Mononuclear cell (primary cell): Measurements from ENCODE around the gene CEP135. TPM values are rescaled to one million over a fixed set of nuclear protein-coding genes. Genes with fewer than 3 reads are reported as not detected.
"Not testable (repeated sequence)": the region's sequence is repeated elsewhere in the genome, so short reads cannot be mapped to it uniquely, and the experiment has no call there.

Source experiments
- H3K27me3 ChIP-seq: 2 replicates; pipeline ENCODE4 v1.6.0; 2011; ENCODE audit warnings: low read length, control low read depth; ENCODE audit not compliant: insufficient read depth
- H3K4me1 ChIP-seq: 2 replicates; pipeline ENCODE4 v1.5.1; 2011; ENCODE audit warnings: mild to moderate bottlenecking, low read length, control low read depth; ENCODE audit not compliant: insufficient read depth
- H3K4me3 ChIP-seq: 2 replicates; pipeline ENCODE4 v1.5.1; 2011; ENCODE audit warnings: mild to moderate bottlenecking, low read length, moderate library complexity
- H3K9me3 ChIP-seq: 2 replicates; pipeline ENCODE4 v1.5.1; 2011; ENCODE audit warnings: low read depth, mild to moderate bottlenecking, control low read depth, low read length
- total RNA-seq: library from RNA; depleted of rRNA; stranded (reverse); fragments of >200 nt; gene quantifications from one replicate; pipeline ENCODE4 v1.2.3, GENCODE V29; 2012

CEP135 gene
- total RNA-seq, 1 donor = 32.0 TPM

DNA sequence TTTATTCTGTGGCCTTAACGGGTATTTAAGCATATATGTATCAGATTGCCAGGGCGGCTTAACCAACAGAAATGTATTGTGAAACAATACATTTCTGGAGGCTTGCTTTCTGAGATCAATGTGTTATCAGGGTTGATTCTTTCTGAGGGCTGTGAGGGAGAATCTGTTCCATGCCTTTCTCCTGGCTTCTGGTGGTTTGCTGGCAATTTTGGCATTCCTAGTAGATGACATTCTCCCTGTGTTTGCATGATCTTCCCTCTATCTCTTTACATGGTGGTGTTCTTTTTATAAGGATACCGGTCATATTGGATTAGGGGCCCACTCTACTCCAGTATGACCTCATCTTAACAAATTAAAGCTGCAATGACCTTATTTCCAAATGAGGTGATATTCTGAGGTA, 16.9 kb upstream of the CEP135 start:
- peaks cover under 1% of the 10 kb centered on the region for H3K9me3 ChIP-seq
- no peaks in the 10 kb centered on the region for H3K4me1 ChIP-seq
- no peak overlapping the region for H3K4me3 ChIP-seq
- no peaks in the 10 kb centered on the region for H3K27me3 ChIP-seq

DNA sequence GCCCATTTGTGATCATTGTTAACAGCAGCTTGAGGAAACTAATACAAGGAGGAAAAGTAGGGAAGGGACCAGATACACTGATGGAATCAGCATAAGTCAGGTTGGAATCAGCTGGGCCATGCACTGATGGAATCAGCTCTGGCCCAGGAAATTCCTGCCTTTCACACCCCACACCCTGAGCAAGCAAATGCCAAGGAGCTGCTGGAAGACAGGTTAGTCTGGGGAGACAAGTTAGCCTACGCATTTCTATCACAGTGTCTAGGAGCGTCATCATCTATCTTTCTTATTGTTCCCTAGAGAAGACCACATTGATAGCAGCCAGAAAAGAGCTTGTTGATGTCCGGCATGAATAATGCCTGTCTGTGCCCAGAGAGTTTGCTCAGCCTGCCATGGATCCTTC, 16.2 kb upstream of the CEP135 start:
- Histone ChIP-seq H3K4me3 (no peak overlapping the region), H3K27me3 (no peaks in the 10 kb centered on the region), H3K9me3 (peaks cover 8% of the 10 kb centered on the region), H3K4me1 (no peaks in the 10 kb centered on the region)

DNA sequence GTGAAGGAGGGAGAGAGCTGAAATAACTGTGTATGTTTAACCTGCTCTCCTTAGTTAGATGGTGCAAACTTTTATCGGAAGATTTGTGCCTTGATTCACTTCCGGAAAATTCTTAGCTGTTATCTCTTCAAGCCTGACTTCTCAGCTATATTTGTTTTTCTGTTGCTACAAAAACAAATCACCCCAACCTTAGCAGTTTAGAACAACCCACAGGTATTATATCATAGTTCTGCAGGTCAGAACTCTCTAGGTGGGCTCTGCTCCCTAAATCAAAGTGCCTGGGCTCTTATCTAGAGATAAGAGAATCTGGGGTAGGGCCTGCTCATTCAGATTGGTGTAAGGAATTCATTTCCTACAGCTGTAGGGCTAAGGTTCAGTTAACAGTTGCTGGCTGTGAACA, 15.1 kb upstream of the CEP135 start:
- Histone ChIP-seq H3K27me3 (no peaks in the 10 kb centered on the region), H3K9me3 (peaks cover 13% of the 10 kb centered on the region), H3K4me3 (no peak overlapping the region), H3K4me1 (no peaks in the 10 kb centered on the region)

DNA sequence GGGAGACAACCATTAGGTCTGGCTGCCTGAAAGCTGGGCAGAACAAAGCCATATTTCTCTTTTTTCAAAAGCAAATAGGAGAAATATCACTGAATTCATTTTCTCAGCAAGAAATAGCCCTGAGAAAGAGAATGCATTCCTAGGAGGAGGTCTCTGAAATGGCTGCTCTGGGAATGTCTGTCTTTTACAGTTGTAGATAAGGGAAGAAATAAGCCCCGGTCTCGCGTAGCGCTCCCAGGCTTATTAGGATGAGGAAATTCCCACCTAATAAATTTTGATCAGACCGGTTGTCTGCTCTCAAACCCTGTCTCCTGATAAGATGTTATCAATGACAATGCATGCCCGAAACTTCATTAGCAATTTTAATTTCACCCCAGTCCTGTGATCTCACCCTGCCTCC, 12.8 kb upstream of the CEP135 start:
- not testable (repeated sequence) for H3K27me3 ChIP-seq, H3K4me3 ChIP-seq, H3K4me1 ChIP-seq
- H3K9me3 ChIP-seq = peaks cover 13% of the 10 kb centered on the region

DNA sequence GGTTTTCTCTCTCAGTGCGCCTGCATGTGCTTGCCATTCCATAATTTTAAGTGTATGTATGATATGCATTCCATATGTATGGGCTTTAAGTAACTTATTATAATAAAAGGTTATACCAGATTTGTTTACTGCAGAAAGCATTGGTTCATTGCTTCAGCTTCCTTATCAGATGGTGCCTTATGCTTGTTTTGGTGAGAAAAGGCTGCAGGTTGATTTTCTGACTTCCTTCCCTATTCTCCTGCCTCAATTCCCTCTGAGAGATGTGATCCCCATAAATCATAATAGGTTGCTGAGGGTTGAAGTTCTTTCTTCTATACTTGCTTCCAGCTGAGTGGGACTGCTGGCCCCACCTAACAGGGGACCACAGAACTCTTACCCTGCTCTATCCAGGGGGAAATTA, 10.3 kb upstream of the CEP135 start:
- peaks cover 13% of the 10 kb centered on the region for H3K9me3 ChIP-seq
- no peaks in the 10 kb centered on the region for H3K27me3 ChIP-seq
- H3K4me1 ChIP-seq = no peaks in the 10 kb centered on the region
- H3K4me3 ChIP-seq = no peak overlapping the region

DNA sequence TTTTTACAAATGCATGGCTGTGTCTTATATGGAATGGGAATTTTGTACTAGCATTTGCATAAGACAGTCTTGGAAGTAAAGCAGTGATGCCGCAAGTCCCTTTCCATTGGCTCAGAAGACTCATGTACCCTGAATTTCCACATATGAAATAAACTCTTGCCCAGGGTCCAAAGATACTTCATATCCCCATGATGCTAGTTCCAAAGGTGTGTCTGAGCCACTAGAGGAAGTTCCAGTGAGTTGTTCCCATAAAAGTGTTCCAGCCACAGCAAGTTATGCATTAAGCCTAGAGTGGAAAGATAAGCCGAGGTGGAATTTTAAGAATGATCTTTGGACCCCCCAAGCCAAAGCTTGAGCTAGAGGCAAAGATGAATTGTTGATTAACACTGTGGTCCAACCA, 9.3 kb upstream of the CEP135 start:
- no peaks in the 10 kb centered on the region for H3K4me1 ChIP-seq
- no peaks in the 10 kb centered on the region for H3K27me3 ChIP-seq
- H3K9me3 ChIP-seq = peaks cover 13% of the 10 kb centered on the region
- H3K4me3 ChIP-seq = no peak overlapping the region

DNA sequence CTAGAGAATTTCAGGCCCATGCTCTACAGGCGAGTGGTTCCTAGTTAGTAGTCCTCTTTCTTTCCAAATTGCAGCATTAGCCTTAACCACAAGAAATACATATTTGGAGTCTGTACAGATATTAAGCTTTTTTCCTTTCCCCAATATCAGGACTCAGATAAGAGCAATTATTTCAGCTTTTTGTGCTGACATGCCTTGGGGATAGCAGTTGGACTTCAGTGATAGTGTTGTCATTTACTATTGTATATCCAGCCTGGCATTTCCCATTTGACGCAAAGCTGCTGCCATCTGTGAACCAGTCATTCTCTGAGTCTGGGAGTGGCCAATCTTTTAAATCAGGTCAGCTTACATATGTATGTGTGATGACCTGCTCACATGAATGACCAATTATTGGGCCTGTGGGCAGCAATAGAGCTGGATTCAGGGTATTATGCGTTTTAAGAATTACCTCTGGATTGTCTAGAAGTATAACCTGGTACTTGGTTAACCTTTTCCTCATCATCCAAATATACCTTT, 6.8 kb upstream of the CEP135 start:
- Histone ChIP-seq H3K9me3 (peaks cover 11% of the 10 kb centered on the region), H3K4me3 (no peak overlapping the region), H3K27me3 (no peaks in the 10 kb centered on the region), H3K4me1 (peaks cover 8% of the 10 kb centered on the region)

DNA sequence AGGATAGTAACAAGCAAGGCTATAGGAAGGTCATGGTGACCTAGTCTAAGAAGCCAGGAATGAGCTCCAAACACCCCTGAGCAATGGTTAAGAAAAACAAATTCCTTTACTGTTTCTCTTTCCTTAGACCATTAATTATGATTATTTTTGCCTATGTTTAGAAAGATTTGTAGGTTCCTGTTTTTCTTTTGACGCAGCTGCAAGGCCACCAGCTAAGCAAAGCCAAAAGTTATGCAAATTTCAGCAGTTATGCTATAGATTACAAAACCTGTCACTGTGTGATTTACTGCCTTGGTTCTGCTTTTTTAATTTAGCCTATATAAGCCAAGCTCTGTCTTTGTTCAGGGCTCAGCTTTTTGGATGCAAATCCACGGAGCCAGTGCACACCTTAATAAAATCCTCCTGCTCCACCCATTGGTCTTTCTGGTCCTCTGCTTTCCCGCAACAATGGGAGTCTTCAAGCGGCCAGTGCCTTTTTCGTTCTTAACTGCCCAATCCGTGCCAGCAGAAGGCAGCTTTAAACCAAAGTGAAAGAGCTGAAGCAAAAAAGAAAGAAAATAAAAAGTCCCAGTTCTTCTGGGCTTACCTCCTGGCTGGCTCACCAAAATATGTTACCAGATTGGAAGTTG, 1.4 kb upstream of the CEP135 start:
- peak overlapping the region; percentile 78 for H3K4me3 ChIP-seq
- peaks cover 37% of the 10 kb centered on the region for H3K4me1 ChIP-seq
- H3K27me3 ChIP-seq = no peaks in the 10 kb centered on the region
- H3K9me3 ChIP-seq = no peaks in the 10 kb centered on the region

DNA sequence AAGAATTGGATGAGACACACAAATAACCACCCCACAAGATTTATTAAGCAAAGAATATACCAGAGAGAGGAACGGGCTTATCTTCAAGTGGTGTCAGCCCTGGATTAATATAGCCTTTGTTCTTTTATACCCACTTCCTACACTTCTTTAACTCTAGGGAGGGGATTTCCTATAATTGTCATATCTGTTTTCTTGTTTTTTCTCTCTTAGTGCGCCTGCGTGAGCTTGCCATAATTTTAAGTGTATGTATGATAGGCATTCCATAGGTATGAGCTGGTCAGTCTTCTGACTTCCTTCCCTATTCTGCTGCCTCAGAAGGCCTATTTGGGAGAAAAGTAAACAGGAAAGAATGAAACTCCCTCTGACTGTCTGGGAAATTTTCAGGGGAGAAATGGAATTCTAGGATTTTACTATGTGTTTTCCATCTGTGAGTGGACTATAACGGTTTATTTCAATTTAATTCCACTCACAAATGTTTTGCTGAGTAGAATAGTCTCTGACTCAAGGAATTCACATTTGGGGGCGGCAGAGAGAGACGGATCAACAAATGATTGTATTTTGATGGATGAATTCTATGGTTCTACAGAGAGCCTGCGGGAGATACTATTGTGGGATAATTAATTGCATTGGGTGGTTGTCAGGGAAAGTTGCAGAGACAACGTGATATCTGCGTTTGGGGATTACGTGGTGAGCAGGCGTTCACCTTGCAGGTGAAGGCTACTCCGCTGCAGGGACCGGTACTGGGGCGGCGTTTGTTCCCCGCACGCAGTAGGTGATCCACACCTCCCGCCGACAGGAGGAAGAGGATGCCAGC, 626 bp upstream of the CEP135 start:
- Histone ChIP-seq H3K4me1 (peaks cover 37% of the 10 kb centered on the region), H3K4me3 (peak overlapping the region; percentile 78), H3K9me3 (no peaks in the 10 kb centered on the region), H3K27me3 (no peaks in the 10 kb centered on the region)

DNA sequence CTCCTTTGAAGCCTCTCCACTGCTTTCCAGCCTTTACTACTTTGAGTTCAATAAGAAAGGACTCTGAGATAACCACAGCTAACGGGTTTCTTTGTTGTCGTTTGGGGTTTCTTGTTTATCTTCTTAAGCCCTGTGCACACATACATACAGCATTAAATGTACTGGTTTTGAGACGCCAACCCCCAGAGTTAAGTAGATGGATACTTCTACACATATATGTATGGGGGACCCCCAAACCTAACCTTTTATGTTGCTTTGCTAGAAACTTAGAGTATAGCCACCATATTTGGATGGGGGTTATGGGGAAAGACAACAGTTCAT, 697 bp downstream of the CEP135 start:
- Histone ChIP-seq H3K4me3 (peak overlapping the region; percentile 78), H3K9me3 (no peaks in the 10 kb centered on the region), H3K27me3 (no peaks in the 10 kb centered on the region), H3K4me1 (peaks cover 37% of the 10 kb centered on the region)

DNA sequence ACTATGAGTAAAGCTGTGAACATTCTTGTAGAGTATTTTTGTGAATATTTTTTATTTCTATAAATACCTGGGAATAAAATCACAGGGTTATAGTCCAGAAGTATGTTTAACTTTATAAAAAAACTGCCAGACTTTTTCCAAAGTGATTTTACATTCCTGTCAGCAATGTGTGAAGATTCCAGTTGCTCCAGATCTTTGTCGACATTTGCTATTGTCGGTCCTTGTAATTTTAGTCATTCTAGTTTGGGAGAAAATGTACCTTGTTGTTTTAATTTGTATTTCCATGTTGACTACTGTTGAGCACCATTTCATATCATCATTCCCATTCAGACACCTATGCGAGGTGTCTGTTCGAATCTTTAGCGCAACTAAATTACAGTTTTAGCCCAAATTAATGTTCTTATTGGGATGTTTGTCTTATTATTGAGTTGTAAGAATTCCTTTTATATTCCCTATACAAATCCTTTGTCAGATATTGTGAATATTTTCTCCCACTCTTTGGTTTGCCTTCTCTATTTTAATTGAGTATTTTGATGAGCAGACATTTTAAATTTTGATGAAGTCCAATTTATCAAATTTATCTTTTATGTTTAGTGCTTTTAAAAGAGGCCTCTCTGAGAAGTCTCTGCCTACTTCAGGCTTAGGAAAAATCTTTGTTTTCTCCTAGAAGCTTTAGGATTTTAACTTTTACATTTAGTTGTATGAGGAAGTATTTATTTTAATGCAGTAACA, 2.6 kb downstream of the CEP135 start:
- H3K4me3 ChIP-seq = no peak overlapping the region
- H3K4me1 ChIP-seq = peaks cover 35% of the 10 kb centered on the region
- no peaks in the 10 kb centered on the region for H3K9me3 ChIP-seq

DNA sequence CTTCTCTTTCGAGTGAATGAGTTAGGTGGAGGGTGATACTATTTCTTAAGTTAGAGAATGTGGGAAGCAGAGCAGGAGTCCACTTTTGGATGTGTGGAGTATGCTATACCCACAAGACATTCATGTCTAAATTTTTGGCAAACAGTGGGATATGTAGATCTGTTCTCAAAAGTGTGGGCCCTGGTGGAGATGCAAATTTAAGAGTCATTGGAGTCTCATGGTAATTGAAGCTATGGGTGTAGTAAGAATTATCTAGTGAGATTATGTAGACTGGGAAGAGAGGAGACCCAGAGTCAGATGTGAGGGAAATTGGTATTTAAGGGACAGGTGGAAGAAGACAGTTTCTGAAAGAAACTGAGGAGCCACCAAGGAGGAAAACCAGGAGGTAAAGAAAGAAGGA, 7.0 kb downstream of the CEP135 start:
- H3K27me3 ChIP-seq = no peaks in the 10 kb centered on the region
- H3K4me3 ChIP-seq = no peak overlapping the region
- peaks cover 2% of the 10 kb centered on the region for H3K4me1 ChIP-seq
- H3K9me3 ChIP-seq = no peaks in the 10 kb centered on the region

More for the DNA sequence above, 2.6 kb downstream of the CEP135 start:
- H3K27me3 ChIP-seq = no peaks in the 10 kb centered on the region

DNA sequence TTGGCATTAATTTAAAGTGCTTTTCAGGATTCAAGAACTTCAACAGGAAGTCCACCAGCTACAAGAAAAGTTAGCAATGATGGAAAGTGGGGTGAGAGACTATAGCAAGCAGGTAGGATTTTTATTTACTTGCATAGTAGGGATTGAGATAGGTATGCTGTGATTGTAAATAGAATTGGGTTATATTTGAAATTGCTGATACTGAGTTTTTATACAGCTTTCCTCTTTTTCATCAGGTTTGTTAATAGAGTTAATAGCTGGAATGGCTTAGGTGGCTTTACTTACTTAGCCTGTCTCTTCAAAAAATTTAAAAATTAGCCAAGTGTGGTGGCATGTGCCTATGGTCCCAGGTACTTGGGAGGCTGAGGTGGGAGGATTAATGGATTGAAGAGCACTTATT, 10.9 kb downstream of the CEP135 start:
- Histone ChIP-seq H3K4me1 (no peaks in the 10 kb centered on the region), H3K27me3 (no peaks in the 10 kb centered on the region), H3K9me3 (no peaks in the 10 kb centered on the region), H3K4me3 (no peak overlapping the region)

DNA sequence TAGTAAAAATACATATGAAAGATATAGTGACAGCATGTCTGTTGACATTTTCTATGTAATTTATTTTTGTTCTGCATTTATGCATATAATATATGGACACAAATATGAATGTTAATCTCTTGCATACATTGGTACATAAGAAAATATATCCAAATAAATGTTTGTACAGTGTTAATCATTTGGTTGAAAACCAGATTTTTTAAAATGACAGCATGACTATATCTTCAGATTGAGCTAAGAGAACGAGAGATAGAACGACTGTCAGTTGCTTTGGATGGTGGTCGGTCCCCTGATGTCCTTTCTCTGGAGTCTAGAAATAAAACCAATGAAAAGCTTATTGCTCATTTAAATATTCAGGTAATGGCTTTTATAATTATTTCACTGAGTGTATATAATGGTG, 15.3 kb downstream of the CEP135 start:
- no peaks in the 10 kb centered on the region for H3K27me3 ChIP-seq
- H3K4me3 ChIP-seq = no peak overlapping the region
- no peaks in the 10 kb centered on the region for H3K4me1 ChIP-seq
- H3K9me3 ChIP-seq = no peaks in the 10 kb centered on the region

DNA sequence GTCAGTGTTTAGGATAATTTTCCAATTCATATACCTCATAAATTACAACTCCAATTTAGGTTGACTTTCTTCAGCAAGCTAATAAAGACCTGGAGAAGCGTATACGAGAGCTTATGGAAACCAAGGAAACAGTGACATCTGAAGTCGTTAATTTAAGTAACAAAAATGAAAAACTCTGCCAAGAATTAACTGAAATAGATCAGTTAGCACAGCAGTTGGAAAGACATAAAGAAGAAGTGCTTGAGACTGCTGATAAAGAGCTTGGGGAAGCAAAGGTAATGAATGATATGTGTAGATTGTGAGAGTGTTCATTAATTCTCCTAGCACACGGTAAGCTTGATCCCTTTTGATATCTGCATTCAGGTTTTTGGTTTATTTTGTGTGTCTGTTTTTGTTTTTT, 16.8 kb downstream of the CEP135 start:
- Histone ChIP-seq H3K27me3 (no peaks in the 10 kb centered on the region), H3K4me1 (no peaks in the 10 kb centered on the region), H3K9me3 (no peaks in the 10 kb centered on the region), H3K4me3 (no peak overlapping the region)
